Activated T-cell treated with anti-CD3 and anti-CD28 coated beads, Interleukin-2, amount 50 U/mL, for 72 hours (primary cell): Measurements from ENCODE around the gene CDH24. TPM values are rescaled to one million over a fixed set of nuclear protein-coding genes. Genes with fewer than 3 reads are reported as not detected.

Source experiments
- ATAC-seq, 2 donors: fragments of 150-1000 bp; cut with Tn5 transposase; replicated peaks in 1 of 2; 2 replicates each; pipeline ENCODE4 v1.10.0; 2021; ENCODE audit warnings: moderate library complexity in 2 of 2, mild to moderate bottlenecking in 1 of 2
- DNase-seq, 2 donors: peaks; one replicate each; pipeline ENCODE4 v3.0.0; 2021 to 2022; ENCODE audit warnings: mixed read lengths in 1 of 2
- H3K27ac Mint-ChIP-seq: one replicate; pipeline ENCODE4 v1.8.0; 2022; ENCODE audit warnings: mild to moderate bottlenecking, moderate library complexity, mixed read lengths
- H3K27me3 Mint-ChIP-seq: one replicate; pipeline ENCODE4 v1.8.0; 2022; ENCODE audit warnings: low read depth, mixed read lengths
- H3K36me3 Mint-ChIP-seq, 2 donors: one replicate each; pipeline ENCODE4 v1.8.0; 2022; ENCODE audit warnings: mixed read lengths in 2 of 2, mild to moderate bottlenecking in 1 of 2; ENCODE audit not compliant: insufficient read depth in 2 of 2
- H3K4me1 Mint-ChIP-seq: one replicate; pipeline ENCODE4 v1.8.0; 2022; ENCODE audit warnings: low read depth, mixed read lengths
- H3K4me3 Mint-ChIP-seq, 2 donors: one replicate each; pipeline ENCODE4 v1.8.0; 2022; ENCODE audit warnings: mild to moderate bottlenecking in 2 of 2, mixed read lengths in 2 of 2, moderate library complexity in 2 of 2
- H3K9me3 Mint-ChIP-seq, 2 donors: one replicate each; pipeline ENCODE4 v1.8.0; 2022; ENCODE audit warnings: mixed read lengths in 2 of 2
- total RNA-seq, 2 donors: library from RNA; stranded (reverse); gene quantifications; one replicate each; pipeline ENCODE4 v1.2.3, GENCODE V29; 2022

The CDH24 gene
- total RNA-seq, 2 donors from 2014 or later, result 0.82 to 1.5 TPM

DNA sequence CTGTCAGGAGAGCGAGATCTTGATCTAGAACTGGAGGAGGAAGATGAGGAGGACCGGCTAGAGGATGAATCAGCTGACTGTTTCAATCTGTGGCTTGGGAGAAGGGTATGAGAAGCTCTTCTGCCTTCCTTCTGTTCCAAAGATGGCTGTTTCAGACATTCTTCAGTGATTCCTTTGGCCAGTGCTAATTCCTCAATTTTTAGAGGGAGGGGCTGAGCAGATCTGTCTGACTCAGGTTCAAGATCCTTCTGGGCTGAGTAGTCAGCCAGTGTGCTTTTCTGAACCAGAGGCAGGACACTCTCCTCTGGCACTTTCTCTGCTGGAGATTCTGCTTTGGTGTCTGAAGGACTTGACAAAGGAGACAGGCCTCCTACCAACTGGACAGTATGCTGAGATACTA is 22.4 kb upstream of the CDH24 start:
- no peak for DNase-seq
- Mint-ChIP-seq H3K4me3 (no peak overlapping the region), H3K4me1 (peaks cover 23% of the 10 kb centered on the region), H3K36me3 (peaks cover 7 to 26% of the 10 kb centered on the region in 2 donors), H3K27ac (peak overlapping the region; percentile 82), H3K9me3 (no peaks in the 10 kb centered on the region), H3K27me3 (no peaks in the 10 kb centered on the region)
- ATAC-seq, result no peak

DNA sequence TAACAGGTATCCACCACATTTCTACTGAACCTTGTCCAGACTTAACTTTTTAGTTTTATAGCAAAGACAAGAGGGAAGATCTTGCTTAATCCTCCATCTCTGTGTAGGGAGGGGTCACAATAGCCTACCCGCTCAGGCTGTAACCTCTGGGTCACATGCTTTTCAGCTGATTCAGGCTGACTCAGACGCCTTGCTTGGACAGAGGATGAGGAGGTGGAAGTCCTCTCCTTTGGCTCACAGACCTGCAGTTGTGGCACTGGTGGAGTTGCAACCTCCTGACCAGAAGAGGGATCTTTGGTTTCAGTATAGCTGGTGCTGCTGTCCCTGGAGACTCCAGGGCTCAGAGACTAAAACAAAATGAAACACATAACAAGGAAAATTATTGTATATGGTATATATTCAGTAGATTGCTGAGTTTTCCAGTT is 21.4 kb upstream of the CDH24 start:
- Mint-ChIP-seq H3K9me3 (no peaks in the 10 kb centered on the region), H3K27ac (peak overlapping the region; percentile 71), H3K4me3 (no peak overlapping the region), H3K4me1 (peaks cover 19% of the 10 kb centered on the region), H3K36me3 (peaks cover 7 to 23% of the 10 kb centered on the region in 2 donors), H3K27me3 (no peaks in the 10 kb centered on the region)
- ATAC-seq (peak in 1 of 2 donors; percentile 59), DNase-seq (no peak)

DNA sequence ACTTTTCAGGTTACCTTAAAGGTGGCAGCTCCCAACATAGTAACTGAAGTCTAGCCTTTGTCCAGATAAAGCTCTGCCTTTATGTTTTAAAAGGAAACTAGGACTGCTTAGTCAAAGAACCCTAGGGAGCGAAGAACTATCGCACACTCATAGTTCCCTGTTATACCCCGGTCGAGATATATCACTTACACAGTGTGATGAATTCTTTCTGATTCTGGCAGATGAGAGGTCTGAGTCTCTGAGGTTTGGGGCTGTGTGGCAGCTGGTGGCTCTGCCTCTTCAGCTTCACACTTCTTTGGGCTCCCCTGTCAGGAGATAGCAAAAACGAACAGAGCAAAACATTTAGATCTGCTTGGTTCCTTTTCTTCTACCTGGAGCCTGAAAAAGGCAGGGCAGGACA is 20.6 kb upstream of the CDH24 start:
- peaks cover 19% of the 10 kb centered on the region for H3K4me1 Mint-ChIP-seq
- no peaks in the 10 kb centered on the region for H3K9me3 Mint-ChIP-seq
- DNase-seq (no peak), ATAC-seq (no peak)
- H3K36me3 Mint-ChIP-seq, result peaks cover 7 to 18% of the 10 kb centered on the region in 2 donors
- no peak overlapping the region for H3K4me3 Mint-ChIP-seq
- peak overlapping the region; percentile 46 for H3K27ac Mint-ChIP-seq
- no peaks in the 10 kb centered on the region for H3K27me3 Mint-ChIP-seq

DNA sequence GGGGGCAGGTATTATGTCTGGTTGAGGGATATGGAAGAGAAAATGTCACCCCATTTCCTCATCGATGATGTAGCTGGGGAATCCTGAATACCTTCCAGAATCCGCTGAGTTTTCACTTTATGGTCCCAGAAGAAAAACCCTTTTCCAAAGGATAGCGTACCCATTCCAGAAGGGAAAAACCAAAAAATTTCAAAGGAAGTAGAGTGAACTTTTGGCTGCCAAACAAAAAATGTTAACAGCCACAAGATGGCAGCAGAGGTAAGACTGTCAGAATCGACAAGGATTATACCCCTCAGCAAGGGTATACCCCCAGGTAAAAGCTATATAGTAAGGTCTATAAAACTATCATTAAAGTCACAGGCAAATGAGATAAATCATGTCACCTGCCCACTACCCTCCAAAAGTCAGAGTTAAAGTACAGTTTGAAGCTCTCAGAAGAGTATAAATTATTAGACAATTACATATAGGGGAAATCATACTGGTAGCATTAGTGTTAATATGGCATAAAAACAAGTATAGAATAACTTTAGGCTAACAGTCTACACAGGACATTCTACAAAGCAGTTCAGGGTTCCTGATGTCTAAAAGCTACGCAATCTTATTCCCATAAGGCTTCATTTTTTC is 19.6 kb upstream of the CDH24 start:
- H3K27ac Mint-ChIP-seq, result no peak overlapping the region
- H3K4me1 Mint-ChIP-seq, result peaks cover 25% of the 10 kb centered on the region
- no peaks in the 10 kb centered on the region for H3K9me3 Mint-ChIP-seq
- ATAC-seq, result peak in 1 of 2 donors; percentile 54
- no peaks in the 10 kb centered on the region for H3K27me3 Mint-ChIP-seq
- peak in 1 of 2 donors; percentile 22 for DNase-seq
- no peak overlapping the region for H3K4me3 Mint-ChIP-seq
- H3K36me3 Mint-ChIP-seq, result peaks cover 7 to 18% of the 10 kb centered on the region in 2 donors

DNA sequence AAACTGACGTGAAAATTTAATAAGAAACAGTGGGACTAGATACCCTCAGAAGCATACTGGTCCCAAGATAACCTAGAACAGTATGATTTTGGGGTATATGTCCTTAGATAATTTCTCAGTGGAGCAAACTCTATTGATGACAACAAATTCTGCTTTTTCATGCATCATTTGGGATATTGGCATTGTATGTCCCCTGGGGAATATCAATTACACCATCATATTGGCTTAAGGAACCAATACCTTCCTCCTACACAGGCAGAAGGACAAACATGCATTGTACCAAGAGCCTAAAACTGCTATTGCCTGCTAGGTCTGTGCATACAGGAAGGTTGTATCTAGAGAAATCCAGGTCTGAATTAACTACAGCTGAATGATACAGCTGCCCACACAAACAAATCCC is 17.6 kb upstream of the CDH24 start:
- H3K27ac Mint-ChIP-seq, result no peak overlapping the region
- H3K27me3 Mint-ChIP-seq, result no peaks in the 10 kb centered on the region
- H3K9me3 Mint-ChIP-seq, result no peaks in the 10 kb centered on the region
- H3K36me3 Mint-ChIP-seq, result peaks cover 0 to 12% of the 10 kb centered on the region in 2 donors
- H3K4me1 Mint-ChIP-seq, result peaks cover 33% of the 10 kb centered on the region
- no peak for DNase-seq
- H3K4me3 Mint-ChIP-seq, result no peak overlapping the region
- ATAC-seq, result no peak

DNA sequence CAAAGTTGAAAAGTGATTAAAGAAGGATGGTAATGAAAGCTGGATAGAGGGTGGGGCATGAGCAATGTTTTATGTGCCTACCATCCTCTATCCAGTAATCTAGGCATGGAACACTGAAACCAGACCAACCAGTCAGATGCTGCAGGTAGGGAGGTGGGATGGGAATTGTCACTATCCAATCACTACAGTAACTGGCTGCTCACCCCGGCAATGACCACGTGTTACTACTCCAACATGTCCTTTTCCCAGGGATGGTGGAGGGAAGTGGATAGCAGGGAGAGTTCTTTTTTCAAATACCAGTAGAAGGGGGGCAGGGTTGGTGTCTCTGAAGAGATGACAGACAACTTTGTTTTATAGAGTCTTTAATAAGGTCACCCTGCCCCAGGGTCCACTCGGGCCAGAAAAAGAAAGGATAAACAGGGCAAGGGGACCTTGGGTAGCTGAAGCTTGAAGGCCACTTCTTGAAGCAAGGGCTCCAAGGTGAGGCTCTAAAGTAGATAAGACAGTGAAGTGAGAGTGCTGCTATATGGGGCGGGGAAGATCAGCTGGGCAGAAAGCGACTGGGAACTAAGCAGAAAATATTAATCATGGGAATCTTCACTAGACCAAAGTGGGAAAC is 14.7 kb upstream of the CDH24 start:
- Mint-ChIP-seq H3K4me3 (peak overlapping the region; percentile 83 to 94), H3K27ac (peak overlapping the region; percentile 64), H3K4me1 (peaks cover 38% of the 10 kb centered on the region), H3K36me3 (peaks cover 2 to 10% of the 10 kb centered on the region in 2 donors), H3K9me3 (no peaks in the 10 kb centered on the region), H3K27me3 (no peaks in the 10 kb centered on the region)
- ATAC-seq, result no peak
- DNase-seq, result no peak

DNA sequence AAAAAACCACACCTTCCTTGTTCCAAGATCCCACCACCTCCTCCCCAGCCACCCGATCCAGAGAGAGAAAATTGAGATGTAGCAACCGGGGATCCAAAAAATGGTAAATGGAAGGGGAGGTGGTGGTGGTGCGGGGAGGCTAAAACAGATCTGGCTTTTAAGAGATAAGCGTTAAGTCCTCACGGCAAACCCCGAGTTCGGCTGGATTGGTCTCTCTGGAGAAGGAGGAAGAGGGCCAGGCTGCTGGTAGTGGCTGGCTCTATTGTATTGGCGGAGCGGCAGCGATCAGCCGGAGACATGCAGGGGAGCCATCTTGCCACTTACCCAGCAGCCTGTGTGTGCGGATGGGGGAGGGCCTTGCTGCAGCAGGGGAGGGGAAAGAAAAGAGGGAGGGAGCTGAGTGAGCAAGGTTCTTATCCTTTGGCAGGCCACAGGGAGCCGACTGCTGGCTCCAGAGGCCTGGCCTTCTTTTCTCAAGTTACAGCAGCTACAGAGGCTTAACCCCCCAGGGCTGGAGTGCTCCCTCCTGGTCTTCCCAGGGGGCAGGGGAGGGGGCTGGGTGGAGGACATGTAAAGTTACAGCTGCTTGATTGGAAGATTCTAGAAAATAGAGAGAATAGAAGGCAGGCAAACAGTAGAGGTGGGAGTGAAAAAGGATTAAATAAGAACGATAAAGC is 14.1 kb upstream of the CDH24 start:
- H3K9me3 Mint-ChIP-seq, result no peaks in the 10 kb centered on the region
- peaks cover 38% of the 10 kb centered on the region for H3K4me1 Mint-ChIP-seq
- H3K36me3 Mint-ChIP-seq, result peaks cover 4 to 12% of the 10 kb centered on the region in 2 donors
- peak overlapping the region; percentile 64 for H3K27ac Mint-ChIP-seq
- H3K4me3 Mint-ChIP-seq, result peak overlapping the region; percentile 83 to 94
- no peaks in the 10 kb centered on the region for H3K27me3 Mint-ChIP-seq
- DNase-seq (peak; percentile 78 to 84), ATAC-seq (peak; percentile 95 to 96)

DNA sequence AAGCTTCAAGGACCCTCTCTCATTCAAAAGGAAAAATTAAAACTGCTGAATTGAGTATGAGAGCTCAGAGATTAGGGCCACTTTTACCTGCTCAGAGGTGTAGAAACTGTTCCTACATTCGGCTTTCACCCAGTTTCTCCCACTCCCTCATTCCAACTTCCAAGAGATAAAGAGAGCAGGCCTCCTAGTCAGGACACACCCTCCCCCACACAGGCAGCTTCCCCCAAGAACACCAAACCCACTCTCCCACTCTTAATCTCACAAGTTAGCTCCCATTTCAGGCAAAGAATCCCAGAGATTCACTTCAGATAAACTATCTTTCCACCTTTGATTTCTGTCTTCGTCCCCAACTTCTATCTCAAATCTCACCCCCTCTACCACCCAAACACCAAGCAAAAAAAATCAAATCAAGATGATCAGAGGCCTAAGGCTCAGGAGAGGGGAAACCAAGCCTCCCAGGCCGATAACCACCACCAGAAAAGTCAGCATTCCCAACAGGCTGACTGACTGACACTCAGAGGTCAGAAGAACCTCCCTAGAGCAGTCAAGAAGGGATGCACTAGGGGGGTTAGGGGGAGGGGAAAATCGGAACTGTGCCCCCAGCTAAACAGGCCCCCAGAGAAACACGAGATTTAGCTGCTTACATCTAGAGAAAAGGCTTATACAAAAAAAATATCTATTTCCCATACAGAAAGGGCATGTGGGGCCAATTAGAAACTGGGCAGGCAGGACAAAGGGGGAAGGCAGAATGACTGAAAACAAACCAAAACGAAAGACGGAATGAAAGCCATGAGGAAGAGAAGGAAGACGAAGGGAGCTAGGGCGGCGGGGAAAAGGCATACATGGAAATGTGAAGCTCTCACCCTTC is 13.2 kb upstream of the CDH24 start:
- H3K36me3 Mint-ChIP-seq, result peaks cover 7 to 16% of the 10 kb centered on the region in 2 donors
- DNase-seq (no peak), ATAC-seq (no peak)
- H3K27me3 Mint-ChIP-seq, result no peaks in the 10 kb centered on the region
- peaks cover 43% of the 10 kb centered on the region for H3K4me1 Mint-ChIP-seq
- no peaks in the 10 kb centered on the region for H3K9me3 Mint-ChIP-seq
- H3K4me3 Mint-ChIP-seq, result peak overlapping the region; percentile 83 to 94
- H3K27ac Mint-ChIP-seq, result peak overlapping the region; percentile 64

DNA sequence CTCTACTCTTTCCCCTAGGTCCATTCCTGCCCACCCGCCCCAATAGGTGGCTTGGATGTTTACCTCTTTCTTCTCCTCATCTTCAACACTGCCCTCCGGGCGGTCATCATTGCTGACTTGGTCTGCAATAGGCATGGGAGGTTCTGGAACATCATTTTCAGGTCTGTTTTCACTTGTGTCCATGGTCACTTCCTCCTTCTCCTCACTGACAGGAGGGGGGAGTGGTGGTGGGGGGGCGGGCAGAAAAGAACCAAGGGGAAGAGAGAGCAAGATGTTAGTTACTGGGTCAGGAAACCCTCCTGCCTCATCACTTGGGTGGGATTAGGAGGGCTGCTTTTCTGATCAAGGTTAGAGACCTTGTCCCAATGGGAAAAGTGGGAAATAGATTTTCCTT is 12.1 kb upstream of the CDH24 start:
- Mint-ChIP-seq H3K27me3 (no peaks in the 10 kb centered on the region), H3K36me3 (peaks cover 9 to 13% of the 10 kb centered on the region in 2 donors), H3K4me1 (peaks cover 43% of the 10 kb centered on the region), H3K4me3 (peak overlapping the region in 1 of 2 donors; percentile 73), H3K27ac (no peak overlapping the region), H3K9me3 (no peaks in the 10 kb centered on the region)
- ATAC-seq, result no peak
- DNase-seq, result no peak

DNA sequence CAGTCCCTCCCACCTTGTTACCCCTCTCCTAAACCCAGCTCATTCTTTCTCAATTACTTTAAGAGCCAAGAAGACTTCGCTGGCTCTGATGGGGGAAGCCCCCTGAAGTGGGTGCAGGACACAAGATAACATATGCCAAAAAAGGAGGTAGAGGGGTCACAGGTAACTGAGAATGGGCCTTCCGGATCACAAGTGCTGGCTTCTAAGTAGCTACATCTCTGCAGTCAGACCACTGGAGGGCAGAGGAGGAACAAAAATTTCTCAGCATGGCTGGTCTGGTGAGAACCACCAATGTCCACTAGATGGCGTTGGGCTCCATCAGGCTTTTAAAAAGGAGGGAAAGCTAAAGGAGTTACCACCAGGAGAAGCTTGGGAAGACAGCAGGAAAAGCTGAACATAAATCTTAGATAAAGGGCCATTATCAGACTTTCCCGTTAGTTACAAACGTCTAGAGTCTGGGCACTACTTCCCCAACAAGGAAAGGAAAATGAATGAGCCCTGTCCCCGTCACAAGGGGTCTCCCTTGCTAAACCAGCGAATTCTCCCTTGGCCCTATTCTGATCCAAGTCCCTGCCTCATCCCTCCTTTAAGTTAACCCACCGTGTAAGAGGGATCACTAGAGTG is 11.6 kb upstream of the CDH24 start:
- Mint-ChIP-seq H3K27ac (peak overlapping the region; percentile 36), H3K4me3 (peak overlapping the region; percentile 15 to 32), H3K9me3 (no peaks in the 10 kb centered on the region), H3K36me3 (peaks cover 10 to 18% of the 10 kb centered on the region in 2 donors), H3K4me1 (peaks cover 43% of the 10 kb centered on the region), H3K27me3 (no peaks in the 10 kb centered on the region)
- DNase-seq (peak; percentile 74 to 76), ATAC-seq (peak; percentile 70 to 77)

DNA sequence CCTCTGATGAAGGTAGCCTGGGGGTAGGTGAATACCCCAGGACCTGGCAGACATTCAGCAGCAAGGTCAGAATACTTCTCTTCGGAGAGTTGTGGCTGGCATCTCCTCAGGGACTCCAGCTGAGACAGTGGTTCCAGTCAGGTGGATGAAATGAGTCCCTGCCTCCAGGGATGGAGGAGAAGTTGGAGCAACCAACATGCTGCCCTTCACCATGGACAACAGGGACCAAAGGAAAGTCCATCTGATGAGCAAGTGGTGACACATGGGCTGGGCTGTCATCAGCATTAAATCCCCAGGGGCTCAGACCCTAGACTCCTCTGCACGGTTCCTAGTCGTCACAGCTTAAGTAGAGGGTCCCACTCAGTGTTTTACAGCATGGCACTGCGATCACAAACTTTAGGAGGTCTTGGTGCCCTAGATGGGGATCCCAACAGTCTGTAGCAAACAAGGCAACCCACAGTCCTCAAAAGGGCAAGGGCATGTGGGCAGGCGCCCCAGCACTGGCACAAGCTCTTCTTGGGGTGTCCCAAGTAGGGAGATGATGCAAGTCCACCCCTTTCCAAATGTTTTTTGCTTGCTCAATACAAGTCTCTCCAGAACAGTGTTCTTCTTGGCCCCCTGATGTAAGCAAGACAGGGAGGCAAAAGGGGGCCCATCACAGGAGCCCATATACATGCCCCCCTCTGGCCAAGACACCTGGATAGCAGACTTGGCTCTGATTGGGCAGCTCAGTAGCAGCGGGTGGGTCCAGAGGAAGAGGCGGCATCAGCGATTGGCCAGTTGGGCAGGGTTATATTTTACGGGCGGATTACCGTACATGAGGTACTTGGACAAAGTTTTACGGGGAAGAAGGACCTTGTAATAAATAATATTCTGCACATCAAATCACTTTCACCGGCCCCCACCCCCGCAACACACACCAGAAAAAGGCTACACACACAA is 10.8 kb upstream of the CDH24 start:
- no peak for DNase-seq
- H3K4me3 Mint-ChIP-seq, result peak overlapping the region in 1 of 2 donors; percentile 15
- H3K9me3 Mint-ChIP-seq, result no peaks in the 10 kb centered on the region
- peaks cover 11 to 24% of the 10 kb centered on the region in 2 donors for H3K36me3 Mint-ChIP-seq
- no peaks in the 10 kb centered on the region for H3K27me3 Mint-ChIP-seq
- H3K27ac Mint-ChIP-seq, result peak overlapping the region; percentile 36
- ATAC-seq, result no peak
- peaks cover 43% of the 10 kb centered on the region for H3K4me1 Mint-ChIP-seq
